CD4-positive, alpha-beta memory T cell (primary cell): ENCODE results near the gene TRAPPC10. TPM values are rescaled to one million over a fixed set of nuclear protein-coding genes. Genes with fewer than 3 reads are reported as not detected.

Source experiments
- CTCF ChIA-PET: fragments of 350-600 bp; sonication (Branson Sonifier 250); formaldehyde crosslinking; loops from one replicate; lab custom pipeline; 2021; ENCODE audit warnings: inconsistent platforms; ENCODE audit not compliant: partially characterized antibody; lab: Charles Lee
- POLR2A ChIA-PET: fragments of 350-600 bp; sonication (Branson Sonifier 250); formaldehyde crosslinking; loops from one replicate; lab custom pipeline; 2021; ENCODE audit not compliant: partially characterized antibody; lab: Charles Lee
- DNase-seq, 5 donors: peaks; one replicate each; pipeline versions ENCODE4 v3.0.0 to v3.0.0-alpha.2; 2020 to 2022; ENCODE audit warnings: mixed read lengths in 1 of 5
- H3K27ac ChIP-seq: one replicate; pipeline ENCODE4 v1.7.0; 2013; ENCODE audit warnings: low read depth, low read length
- H3K27me3 ChIP-seq: 2 replicates; pipeline ENCODE4 v1.7.0; 2013; ENCODE audit warnings: mild to moderate bottlenecking, low read length, moderate library complexity; ENCODE audit not compliant: insufficient read depth
- H3K36me3 ChIP-seq: 2 replicates; pipeline ENCODE4 v1.7.0; 2013; ENCODE audit warnings: mild to moderate bottlenecking, low read length, moderate library complexity; ENCODE audit not compliant: insufficient read depth
- H3K4me1 ChIP-seq: 2 replicates; pipeline ENCODE4 v1.7.0; 2013; ENCODE audit warnings: mild to moderate bottlenecking, low read length, moderate library complexity; ENCODE audit not compliant: insufficient read depth
- H3K4me3 ChIP-seq, 2 donors: one replicate each; pipeline ENCODE4 v1.7.0; 2013; ENCODE audit warnings: low read length in 2 of 2, mild to moderate bottlenecking in 1 of 2
- H3K9me3 ChIP-seq, 2 donors: one replicate each; pipeline ENCODE4 v1.7.0; 2013; ENCODE audit warnings: low read length in 2 of 2, control low read depth in 1 of 2; ENCODE audit not compliant: control insufficient read depth in 1 of 2
- H3K27ac Mint-ChIP-seq, 7 donors: one replicate each; pipeline ENCODE4 v1.8.0; 2020 to 2021; ENCODE audit warnings: mixed read lengths in 7 of 7, mild to moderate bottlenecking in 6 of 7, inconsistent platforms in 3 of 7, moderate library complexity in 3 of 7
- H3K27me3 Mint-ChIP-seq, 2 donors: one replicate each; pipeline ENCODE4 v1.8.0; 2020 to 2021; ENCODE audit warnings: mixed read lengths in 2 of 2
- H3K36me3 Mint-ChIP-seq, 2 donors: one replicate each; pipeline ENCODE4 v1.8.0; 2020 to 2021; ENCODE audit warnings: mixed read lengths in 2 of 2, inconsistent platforms in 1 of 2, mild to moderate bottlenecking in 1 of 2
- H3K4me1 Mint-ChIP-seq, 4 donors: one replicate each; pipeline ENCODE4 v1.8.0; 2020 to 2021; ENCODE audit warnings: mixed read lengths in 4 of 4, mild to moderate bottlenecking in 1 of 4
- H3K4me3 Mint-ChIP-seq, 8 donors: one replicate each; pipeline ENCODE4 v1.8.0; 2020 to 2021; ENCODE audit warnings: mixed read lengths in 8 of 8, mild to moderate bottlenecking in 7 of 8, moderate library complexity in 6 of 8, inconsistent platforms in 3 of 8
- H3K9me3 Mint-ChIP-seq, 8 donors: one replicate each; pipeline ENCODE4 v1.8.0; 2020 to 2021; ENCODE audit warnings: mixed read lengths in 8 of 8, mild to moderate bottlenecking in 5 of 8, inconsistent platforms in 3 of 8, moderate library complexity in 1 of 8
- intact Hi-C: fragments of 100-400 bp; cut with micrococcal nuclease; formaldehyde crosslinking; loops from one replicate; pipeline ENCODE4 v1.15.1; 2023
- polyA plus RNA-seq, 2 donors: library from polyadenylated mRNA; unstranded; fragments of 300-500 nt; fragmentation: Illumina TruSeq; gene quantifications; one replicate each; pipeline ENCODE4 v1.2.3, GENCODE V29; 2021
- total RNA-seq, 2 experiments: library from RNA; stranded (reverse); gene quantifications; one replicate each; pipeline ENCODE4 v1.2.3, GENCODE V29; 2021

TRAPPC10 gene
- total and polyA plus RNA-seq, 4 experiments from 2014 or later: 17.7 to 95.5 (median 67.2) TPM

DNA sequence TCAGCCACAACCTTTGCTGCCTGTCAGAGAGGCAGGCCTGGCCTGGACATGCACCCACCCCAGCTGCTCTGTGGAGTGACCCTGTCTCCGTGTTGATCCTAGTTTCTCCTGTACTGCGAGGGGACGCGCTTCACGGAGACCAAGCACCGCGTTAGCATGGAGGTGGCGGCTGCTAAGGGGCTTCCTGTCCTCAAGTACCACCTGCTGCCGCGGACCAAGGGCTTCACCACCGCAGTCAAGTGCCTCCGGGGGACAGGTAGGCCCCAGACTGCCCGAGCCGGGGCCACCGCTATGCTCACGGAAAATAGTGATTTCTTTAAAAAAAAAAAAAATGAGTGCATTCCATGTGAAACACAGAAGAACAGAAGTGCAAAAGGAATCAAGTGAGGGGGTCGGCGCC lies 41.6 kb upstream of the TRAPPC10 start:
- H3K9me3 ChIP-seq: no peaks in the 10 kb centered on the region
- DNase-seq: no peak
- ChIA-PET CTCF (no interaction called here), POLR2A (interaction anchor here (0.6 kb wide), 1 partner anchor 104 kb away, joined by 3 read pairs; no protein-coding TSS in a partner anchor)
- H3K27me3 ChIP-seq: no peaks in the 10 kb centered on the region
- no peaks in the 10 kb centered on the region for H3K27me3 Mint-ChIP-seq
- H3K27ac Mint-ChIP-seq: peak overlapping the region in 1 of 7 donors; percentile 56
- H3K4me3 Mint-ChIP-seq: no peak overlapping the region
- H3K4me1 ChIP-seq: peaks cover 3% of the 10 kb centered on the region
- peaks cover 0 to 2% (median 0%) of the 10 kb centered on the region in 8 donors for H3K9me3 Mint-ChIP-seq
- no peak overlapping the region for H3K27ac ChIP-seq
- peaks cover 11 to 16% (median 14%) of the 10 kb centered on the region in 4 donors for H3K4me1 Mint-ChIP-seq
- intact Hi-C loops: no loop called here
- peaks cover 42% of the 10 kb centered on the region for H3K36me3 ChIP-seq
- H3K36me3 Mint-ChIP-seq: peaks cover 13 to 33% of the 10 kb centered on the region in 2 donors
- H3K4me3 ChIP-seq: no peak overlapping the region

DNA sequence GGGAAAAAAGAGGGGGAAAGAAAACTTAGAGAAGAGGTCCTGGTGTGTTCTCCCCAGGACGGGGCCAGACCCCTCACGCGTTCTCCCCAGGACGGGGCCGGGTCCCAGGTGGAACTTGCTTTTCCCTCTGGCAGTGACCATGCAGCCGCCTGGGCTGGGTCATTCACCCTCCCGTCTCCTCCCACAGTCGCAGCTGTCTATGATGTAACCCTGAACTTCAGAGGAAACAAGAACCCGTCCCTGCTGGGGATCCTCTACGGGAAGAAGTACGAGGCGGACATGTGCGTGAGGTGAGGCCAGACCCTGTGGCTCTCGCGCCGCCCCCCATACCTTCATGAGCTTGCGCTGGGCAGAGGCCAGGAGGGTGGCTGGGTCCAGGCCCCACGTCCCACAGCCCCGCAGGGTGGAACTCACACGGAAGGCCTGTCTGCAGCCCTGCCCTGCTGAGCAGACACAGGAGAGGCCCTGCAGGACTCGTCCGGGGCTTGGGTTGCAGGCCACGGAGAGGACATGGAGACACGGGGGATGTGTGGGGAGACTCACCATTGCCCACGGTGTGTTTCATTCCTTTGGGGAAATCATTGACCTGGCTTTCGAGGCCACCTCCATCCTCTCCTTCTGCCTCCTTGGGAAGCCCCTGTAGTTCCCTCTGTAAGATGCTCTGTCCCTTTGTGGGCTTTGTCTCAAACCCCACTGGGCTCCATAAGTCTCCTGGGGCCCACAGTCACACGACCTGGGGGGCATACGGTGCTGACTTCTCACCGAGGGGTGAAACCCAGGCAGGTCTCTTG lies 40.7 kb upstream of the TRAPPC10 start:
- Histone ChIP-seq H3K4me1 (peaks cover 3% of the 10 kb centered on the region), H3K9me3 (no peaks in the 10 kb centered on the region), H3K4me3 (no peak overlapping the region), H3K27me3 (no peaks in the 10 kb centered on the region), H3K36me3 (peaks cover 36% of the 10 kb centered on the region), H3K27ac (no peak overlapping the region)
- ChIA-PET CTCF (no interaction called here), POLR2A (no interaction called here)
- Mint-ChIP-seq H3K27ac (peak overlapping the region in 2 of 7 donors; percentile 57 to 73), H3K4me1 (peaks cover 11 to 18% (median 14%) of the 10 kb centered on the region in 4 donors), H3K27me3 (no peaks in the 10 kb centered on the region), H3K4me3 (no peak overlapping the region), H3K9me3 (peaks cover 0 to 2% (median 0%) of the 10 kb centered on the region in 8 donors), H3K36me3 (peaks cover 13 to 35% of the 10 kb centered on the region in 2 donors)
- intact Hi-C loops: no loop called here
- no peak for DNase-seq

DNA sequence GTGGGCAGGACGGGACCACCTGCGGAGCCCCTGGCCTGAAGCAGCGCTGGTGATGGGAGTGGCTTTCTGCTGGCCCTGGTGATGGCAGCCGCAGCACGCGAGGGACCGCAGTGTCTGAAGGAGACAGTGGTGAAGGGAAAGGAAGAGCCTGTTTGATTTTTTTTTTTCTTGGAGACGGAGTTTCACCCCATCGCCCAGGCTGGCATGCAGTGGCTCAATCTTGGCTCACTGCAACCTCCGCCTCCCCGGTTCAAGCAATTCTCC lies 40.2 kb upstream of the TRAPPC10 start:
- peaks cover 35% of the 10 kb centered on the region for H3K36me3 ChIP-seq
- peak overlapping the region in 2 of 7 donors; percentile 57 to 73 for H3K27ac Mint-ChIP-seq
- H3K27me3 Mint-ChIP-seq: no peaks in the 10 kb centered on the region
- H3K9me3 ChIP-seq: no peaks in the 10 kb centered on the region
- peaks cover 13 to 36% of the 10 kb centered on the region in 2 donors for H3K36me3 Mint-ChIP-seq
- intact Hi-C loops: no loop called here
- H3K4me1 Mint-ChIP-seq: peaks cover 11 to 18% (median 14%) of the 10 kb centered on the region in 4 donors
- ChIA-PET POLR2A (no interaction called here), CTCF (interaction anchor here (1.7 kb wide), 1 partner anchor 161 kb away, joined by 9 read pairs; no protein-coding TSS in a partner anchor)
- H3K27me3 ChIP-seq: no peaks in the 10 kb centered on the region
- DNase-seq: no peak
- H3K4me3 Mint-ChIP-seq: no peak overlapping the region
- H3K4me1 ChIP-seq: peaks cover 3% of the 10 kb centered on the region
- H3K27ac ChIP-seq: no peak overlapping the region
- H3K4me3 ChIP-seq: no peak overlapping the region
- H3K9me3 Mint-ChIP-seq: peaks cover 0 to 2% (median 0%) of the 10 kb centered on the region in 8 donors

DNA sequence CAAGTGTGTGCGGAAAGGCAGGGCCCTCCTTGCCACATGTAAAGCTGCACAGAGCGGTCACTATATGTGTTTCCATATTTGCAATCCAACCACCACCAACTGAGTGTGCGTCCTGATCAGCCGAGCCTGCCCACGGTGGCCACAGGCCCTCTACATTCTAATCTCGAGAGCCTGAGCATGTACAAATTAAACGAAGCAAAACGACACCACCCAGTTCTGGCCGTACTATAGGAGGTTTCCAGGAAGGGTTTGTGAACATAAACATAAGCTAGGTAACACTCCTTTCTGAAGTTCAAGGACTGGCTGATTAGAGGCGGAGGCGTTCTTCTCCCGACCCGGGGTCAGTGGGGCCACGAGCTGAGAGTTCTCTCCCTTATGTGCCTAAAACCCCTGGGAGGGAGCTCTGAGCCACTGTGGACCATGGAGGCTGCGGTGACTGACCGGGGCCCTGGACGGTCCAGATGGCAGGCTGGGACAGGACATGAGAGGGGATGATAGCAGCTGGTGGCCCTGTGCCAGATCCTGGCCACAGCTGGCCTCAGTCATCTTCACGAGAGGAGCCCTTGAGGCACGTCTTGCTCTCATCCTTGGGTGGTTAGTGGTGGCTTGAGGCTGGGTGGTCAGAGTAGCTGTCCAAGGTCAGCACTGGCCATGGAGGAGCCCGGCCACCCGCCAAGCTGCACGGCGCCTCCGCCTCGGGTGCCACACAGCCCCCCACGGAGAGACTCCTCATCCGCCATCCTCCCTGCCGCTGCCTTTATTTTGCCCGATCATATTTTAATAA lies 39.1 kb upstream of the TRAPPC10 start:
- intact Hi-C loops: no loop called here
- Mint-ChIP-seq H3K9me3 (peaks cover 0 to 2% (median 0%) of the 10 kb centered on the region in 8 donors), H3K4me1 (peaks cover 11 to 18% (median 13%) of the 10 kb centered on the region in 4 donors), H3K4me3 (no peak overlapping the region), H3K27me3 (no peaks in the 10 kb centered on the region), H3K27ac (peak overlapping the region in 2 of 7 donors; percentile 29 to 30), H3K36me3 (peaks cover 7 to 34% of the 10 kb centered on the region in 2 donors)
- Histone ChIP-seq H3K9me3 (no peaks in the 10 kb centered on the region), H3K4me3 (no peak overlapping the region), H3K36me3 (peaks cover 28% of the 10 kb centered on the region), H3K27ac (no peak overlapping the region), H3K4me1 (peaks cover 3% of the 10 kb centered on the region), H3K27me3 (no peaks in the 10 kb centered on the region)
- ChIA-PET POLR2A (no interaction called here), CTCF (interaction anchor here (1.7 kb wide), 1 partner anchor 162 kb away, joined by 9 read pairs; no protein-coding TSS in a partner anchor)
- no peak for DNase-seq

DNA sequence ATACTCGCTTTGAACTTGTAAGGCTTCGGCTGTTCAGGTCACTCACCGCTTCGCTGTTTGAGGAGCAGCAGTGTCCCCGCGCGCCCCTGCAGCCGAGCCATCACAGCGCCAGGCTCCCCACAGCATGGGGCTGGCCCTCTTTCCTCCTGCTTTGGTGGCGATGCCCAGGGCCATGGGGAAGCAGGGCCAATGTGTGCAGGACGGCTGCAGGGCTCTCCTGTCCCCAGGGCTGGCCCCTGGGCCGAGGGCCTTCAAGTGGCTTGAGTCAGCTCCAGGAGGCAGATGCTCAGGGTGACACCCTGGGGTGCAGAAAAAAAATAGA lies 38.5 kb upstream of the TRAPPC10 start:
- no peaks in the 10 kb centered on the region for H3K9me3 ChIP-seq
- peaks cover 34% of the 10 kb centered on the region for H3K36me3 ChIP-seq
- peaks cover 7 to 37% of the 10 kb centered on the region in 2 donors for H3K36me3 Mint-ChIP-seq
- peaks cover 0 to 2% (median 0%) of the 10 kb centered on the region in 8 donors for H3K9me3 Mint-ChIP-seq
- no peak overlapping the region for H3K27ac ChIP-seq
- ChIA-PET POLR2A (no interaction called here), CTCF (interaction anchor here (1.7 kb wide), 1 partner anchor 163 kb away, joined by 9 read pairs; no protein-coding TSS in a partner anchor)
- intact Hi-C loops: no loop called here
- H3K27ac Mint-ChIP-seq: no peak overlapping the region
- H3K27me3 ChIP-seq: no peaks in the 10 kb centered on the region
- H3K4me3 ChIP-seq: no peak overlapping the region
- no peak overlapping the region for H3K4me3 Mint-ChIP-seq
- no peaks in the 10 kb centered on the region for H3K27me3 Mint-ChIP-seq
- peaks cover 3% of the 10 kb centered on the region for H3K4me1 ChIP-seq
- H3K4me1 Mint-ChIP-seq: peaks cover 11 to 18% (median 13%) of the 10 kb centered on the region in 4 donors
- no peak for DNase-seq

DNA sequence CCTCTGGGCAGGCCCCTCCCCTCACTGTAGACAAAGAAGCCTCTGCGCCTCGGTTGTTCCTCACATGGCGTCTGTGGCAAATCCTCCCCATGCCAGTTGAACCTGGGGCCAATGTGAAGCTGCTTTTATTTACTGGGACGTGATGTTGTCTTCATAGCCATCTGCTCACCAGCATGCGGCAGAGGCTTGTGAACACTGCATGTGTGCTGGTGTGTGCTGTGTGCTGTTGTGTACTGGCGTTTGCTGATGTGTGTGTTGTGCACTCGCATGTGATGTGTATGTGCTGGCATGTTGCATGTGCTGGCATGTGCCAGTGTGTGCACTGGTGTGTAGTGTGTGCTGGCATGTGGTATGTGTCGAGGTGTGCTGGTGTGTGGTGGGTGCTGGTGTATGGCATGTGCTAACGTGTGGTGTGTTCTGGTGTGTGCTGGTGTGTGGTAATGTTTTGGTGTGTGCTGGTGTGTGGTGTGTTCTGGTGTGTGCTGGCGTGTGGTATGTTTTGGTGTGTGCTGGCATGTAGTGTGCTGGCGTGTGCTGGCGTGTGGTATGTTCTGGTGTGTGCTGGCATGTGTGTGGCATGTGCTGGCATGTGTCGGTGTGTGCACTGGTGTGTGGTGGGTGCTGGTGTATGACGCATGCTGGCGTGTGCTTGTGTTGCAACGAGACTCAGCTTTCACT lies 37.2 kb upstream of the TRAPPC10 start:
- H3K27ac Mint-ChIP-seq: peak overlapping the region in 6 of 7 donors; percentile 33 to 97 (median 72)
- no peaks in the 10 kb centered on the region for H3K27me3 Mint-ChIP-seq
- Histone ChIP-seq H3K4me3 (no peak overlapping the region), H3K9me3 (no peaks in the 10 kb centered on the region), H3K36me3 (peaks cover 25% of the 10 kb centered on the region), H3K27ac (no peak overlapping the region), H3K4me1 (peaks cover 3% of the 10 kb centered on the region), H3K27me3 (no peaks in the 10 kb centered on the region)
- ChIA-PET CTCF (interaction anchor here (0.6 to 4.2 kb wide), 13 partner anchors 10 to 201 kb away, joined by 3 to 68 read pairs (median 4); partner anchors contain the start of gene RRP1), POLR2A (no interaction called here)
- intact Hi-C loops: loop anchor here (1.0 kb wide), 1 partner anchor 36 kb away; no protein-coding TSS in a partner anchor
- DNase-seq: no peak
- H3K4me3 Mint-ChIP-seq: no peak overlapping the region
- peaks cover 11 to 18% (median 13%) of the 10 kb centered on the region in 4 donors for H3K4me1 Mint-ChIP-seq
- peaks cover 4 to 38% of the 10 kb centered on the region in 2 donors for H3K36me3 Mint-ChIP-seq
- peaks cover 0 to 2% (median 0%) of the 10 kb centered on the region in 8 donors for H3K9me3 Mint-ChIP-seq
